Medulla oblongata (tissue), 1 donor: Measurements from ENCODE around the gene WWTR1.

Source experiments
- DNase-seq: peaks from one replicate; pipeline ENCODE4 v3.0.0-alpha.2; 2015; ENCODE audit errors: extremely low spot score

WWTR1 gene

DNA sequence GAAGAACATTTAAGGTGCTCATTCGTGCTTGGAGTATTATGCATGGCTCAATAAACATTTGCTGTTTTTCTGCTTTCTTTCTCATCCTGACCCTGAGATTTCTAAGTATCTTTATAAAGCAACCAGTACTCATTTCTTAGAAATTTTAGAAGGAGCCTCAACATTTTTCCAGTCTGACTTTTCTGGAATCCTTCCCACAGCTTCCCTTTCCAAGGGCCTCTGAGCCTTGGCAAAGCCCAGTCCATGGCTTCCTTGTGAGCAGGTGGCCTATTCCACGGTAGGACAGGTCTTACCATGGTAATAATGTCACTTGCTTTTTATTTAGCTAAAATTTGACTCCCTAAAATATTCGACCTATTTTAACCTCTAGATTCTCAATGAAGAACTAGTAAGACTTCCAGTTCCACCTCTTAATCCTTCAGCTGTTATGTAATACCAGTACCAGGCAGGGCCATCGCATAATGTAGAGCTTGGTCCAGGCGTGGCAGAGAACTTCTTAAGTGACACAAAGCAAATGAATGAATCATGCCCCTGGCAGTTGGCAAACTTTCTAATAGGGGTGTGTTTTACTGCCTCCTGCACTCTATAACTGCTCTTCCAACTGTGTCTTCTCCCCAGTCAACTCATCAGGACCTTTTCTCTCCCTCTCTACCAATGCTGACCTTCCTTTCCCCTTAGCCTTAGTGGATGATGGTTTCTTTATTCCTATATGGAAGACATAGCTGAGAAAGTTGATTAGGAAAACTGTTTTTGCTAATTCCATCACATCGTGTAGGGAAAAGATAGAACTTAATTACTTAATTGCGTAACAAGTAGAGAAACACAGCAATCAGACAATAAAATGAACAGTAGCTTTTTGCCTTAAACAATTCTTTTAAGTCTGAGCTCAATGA, 184.2 kb downstream of the WWTR1 start:
- DNase-seq, result peak; percentile 12

DNA sequence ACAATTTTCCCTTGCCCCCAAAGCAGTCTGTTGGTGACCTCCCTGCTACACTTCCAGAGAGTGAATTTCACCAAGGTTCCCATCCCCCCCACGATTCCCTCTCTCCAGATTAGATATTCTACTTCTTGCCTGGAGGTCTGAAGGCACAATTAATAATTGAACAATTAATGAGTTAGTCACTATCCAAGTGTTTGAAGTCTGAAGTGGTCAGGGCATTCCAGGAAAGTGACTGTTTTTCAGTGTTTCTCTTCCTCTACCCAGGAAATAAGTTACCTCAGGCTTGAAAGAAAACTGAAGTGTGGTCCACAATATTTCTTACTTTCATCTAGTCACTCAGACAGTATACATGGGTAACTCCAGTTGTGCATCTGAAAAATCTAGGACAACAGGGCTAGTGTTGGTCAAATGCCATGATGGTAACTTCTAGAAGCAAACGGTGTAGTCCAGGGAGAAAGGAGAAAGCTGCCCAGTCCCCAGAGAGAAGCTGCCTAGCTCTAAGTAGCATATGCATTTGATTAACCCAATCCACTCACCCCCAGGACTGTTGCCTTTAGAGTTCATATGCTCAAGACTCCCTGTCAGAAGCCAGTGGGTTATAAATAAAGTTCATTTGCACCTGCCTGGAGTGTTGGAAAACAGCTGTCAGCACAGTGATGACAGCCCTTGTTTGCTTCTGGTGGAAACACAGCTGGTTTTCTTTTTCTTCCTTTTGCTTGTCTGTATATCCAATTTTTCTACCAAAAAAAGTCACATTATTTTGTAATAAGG, 185.6 kb downstream of the WWTR1 start:
- no peak for DNase-seq

- DNase-seq, result no peak
These were observed 187.4 kb downstream of the WWTR1 start for GRCh38 chr3:149470381-149470780.

- no peak for DNase-seq
These were observed 189.2 kb downstream of the WWTR1 start for GRCh38 chr3:149468504-149469212.
